ENCODE results near the gene GNS. TPM values are rescaled to one million over a fixed set of nuclear protein-coding genes. Genes with fewer than 3 reads are reported as not detected.
"Not testable (repeated sequence)": the region's sequence is repeated elsewhere in the genome, so short reads cannot be mapped to it uniquely, and the experiment has no call there.

The GNS gene
- total RNA-seq, 1 donor from 2014 or later, result 135 TPM

DNA sequence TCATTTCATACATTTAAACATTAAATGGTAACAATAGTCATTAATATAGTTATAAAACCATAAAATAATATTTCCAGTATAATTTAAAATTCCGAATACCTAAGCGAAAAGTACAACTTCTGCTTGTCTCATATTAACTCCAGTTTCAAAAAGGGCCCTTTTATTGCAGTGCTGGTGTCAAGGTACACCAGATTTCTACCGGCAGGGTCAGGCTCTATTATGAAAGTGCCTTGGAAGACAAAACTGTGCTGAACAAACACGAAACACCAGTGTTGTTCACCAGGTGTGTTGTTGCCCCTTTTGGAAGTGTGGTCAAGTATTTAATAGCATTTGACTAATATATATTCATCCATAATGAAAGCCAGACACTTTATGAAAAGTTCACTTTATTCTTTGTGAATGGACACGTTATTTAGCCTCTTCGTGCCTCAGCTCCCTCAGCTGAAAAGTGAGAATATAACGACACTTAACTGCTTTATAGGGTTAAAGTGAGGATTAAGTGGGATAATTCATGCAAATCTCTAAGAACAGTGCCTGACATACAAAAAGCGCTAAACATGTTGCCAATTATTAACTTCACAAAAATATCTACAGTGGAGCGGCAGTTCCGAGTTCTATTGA lies 20.3 kb upstream of the GNS start:
- Mint-ChIP-seq H3K4me3 (ENCODE audit: unreplicated experiment) (peak overlapping the region; percentile 55), H3K4me1 (ENCODE audit: low read depth) (peaks cover 14% of the 10 kb centered on the region), H3K27ac (ENCODE audit: unreplicated experiment) (no peak overlapping the region), H3K9me3 (ENCODE audit: low read depth) (peaks cover 31% of the 10 kb centered on the region), H3K27me3 (ENCODE audit: low read depth) (peaks cover 54% of the 10 kb centered on the region), H3K36me3 (ENCODE audit: low read depth) (peaks cover 13% of the 10 kb centered on the region)
- TF ChIP-seq, protein P1, sequence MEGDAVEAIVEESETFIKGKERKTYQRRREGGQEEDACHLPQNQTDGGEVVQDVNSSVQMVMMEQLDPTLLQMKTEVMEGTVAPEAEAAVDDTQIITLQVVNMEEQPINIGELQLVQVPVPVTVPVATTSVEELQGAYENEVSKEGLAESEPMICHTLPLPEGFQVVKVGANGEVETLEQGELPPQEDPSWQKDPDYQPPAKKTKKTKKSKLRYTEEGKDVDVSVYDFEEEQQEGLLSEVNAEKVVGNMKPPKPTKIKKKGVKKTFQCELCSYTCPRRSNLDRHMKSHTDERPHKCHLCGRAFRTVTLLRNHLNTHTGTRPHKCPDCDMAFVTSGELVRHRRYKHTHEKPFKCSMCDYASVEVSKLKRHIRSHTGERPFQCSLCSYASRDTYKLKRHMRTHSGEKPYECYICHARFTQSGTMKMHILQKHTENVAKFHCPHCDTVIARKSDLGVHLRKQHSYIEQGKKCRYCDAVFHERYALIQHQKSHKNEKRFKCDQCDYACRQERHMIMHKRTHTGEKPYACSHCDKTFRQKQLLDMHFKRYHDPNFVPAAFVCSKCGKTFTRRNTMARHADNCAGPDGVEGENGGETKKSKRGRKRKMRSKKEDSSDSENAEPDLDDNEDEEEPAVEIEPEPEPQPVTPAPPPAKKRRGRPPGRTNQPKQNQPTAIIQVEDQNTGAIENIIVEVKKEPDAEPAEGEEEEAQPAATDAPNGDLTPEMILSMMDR (IDR thresholded peaks at IDR 0.05), result no peak
- DNase-seq (ENCODE audit: low spot score), result no peak

DNA sequence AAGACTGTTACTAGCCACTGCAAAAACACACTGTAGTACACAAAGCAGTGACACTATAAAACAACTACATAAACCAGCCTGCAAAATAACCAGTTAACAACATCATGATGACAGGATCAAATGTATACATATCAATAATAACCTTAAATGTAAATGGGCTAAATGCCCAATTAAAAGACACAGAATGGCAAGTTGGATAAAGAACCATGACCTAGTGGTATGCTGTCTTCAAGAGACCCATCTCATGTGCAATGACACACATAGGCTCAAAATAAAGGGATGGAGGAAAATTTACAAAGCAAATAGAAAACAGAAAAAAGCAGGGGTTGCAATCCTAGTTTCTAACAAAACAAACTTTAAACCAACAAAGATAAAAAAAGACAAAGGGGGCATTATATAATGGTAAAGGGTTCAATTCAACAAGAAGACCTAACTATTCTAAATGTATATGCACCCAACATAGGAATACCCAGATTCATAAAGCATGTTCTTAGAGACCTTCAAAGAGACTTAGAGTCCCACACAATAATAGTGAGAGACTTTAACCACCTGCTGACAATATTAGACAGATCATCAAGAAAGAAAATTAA lies 16.0 kb upstream of the GNS start:
- not testable (repeated sequence) for H3K4me1 Mint-ChIP-seq (ENCODE audit: low read depth)

DNA sequence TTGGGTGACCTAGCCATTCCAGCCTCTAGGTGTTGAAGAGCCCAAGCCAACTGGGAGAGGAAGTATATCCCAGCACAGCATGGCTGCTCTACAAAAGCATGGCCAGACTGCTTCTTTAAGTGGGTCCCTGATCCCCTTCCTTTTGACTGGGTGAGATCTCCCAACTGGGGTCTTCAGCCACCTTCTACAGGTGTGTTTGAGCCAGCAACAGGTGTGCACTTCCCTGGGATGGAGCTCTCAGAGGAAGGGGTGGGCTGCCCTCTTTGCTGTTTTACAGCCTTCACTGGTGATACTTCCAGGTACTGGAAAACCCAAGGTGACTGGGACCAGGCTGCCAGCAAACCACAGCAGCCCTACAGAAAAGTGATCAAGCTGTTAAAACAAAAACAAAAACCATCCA lies 14.2 kb upstream of the GNS start:
- H3K4me1 Mint-ChIP-seq (ENCODE audit: low read depth), result no peaks in the 10 kb centered on the region
- no peak overlapping the region for H3K27ac Mint-ChIP-seq (ENCODE audit: unreplicated experiment)
- no peak overlapping the region for H3K4me3 Mint-ChIP-seq (ENCODE audit: unreplicated experiment)
- DNase-seq (ENCODE audit: low spot score), result no peak
- peaks cover 41% of the 10 kb centered on the region for H3K9me3 Mint-ChIP-seq (ENCODE audit: low read depth)
- TF ChIP-seq, protein P1 (IDR thresholded peaks at IDR 0.05), result no peak
- peaks cover 17% of the 10 kb centered on the region for H3K27me3 Mint-ChIP-seq (ENCODE audit: low read depth)
- peaks cover 21% of the 10 kb centered on the region for H3K36me3 Mint-ChIP-seq (ENCODE audit: low read depth)

More for the DNA sequence above, 16.0 kb upstream of the GNS start:
- H3K9me3 Mint-ChIP-seq (ENCODE audit: low read depth), result peaks cover 41% of the 10 kb centered on the region
- not testable (repeated sequence) for H3K27ac Mint-ChIP-seq (ENCODE audit: unreplicated experiment); H3K4me3 Mint-ChIP-seq (ENCODE audit: unreplicated experiment); DNase-seq (ENCODE audit: low spot score)
- peaks cover 21% of the 10 kb centered on the region for H3K36me3 Mint-ChIP-seq (ENCODE audit: low read depth)
- peaks cover 26% of the 10 kb centered on the region for H3K27me3 Mint-ChIP-seq (ENCODE audit: low read depth)

DNA sequence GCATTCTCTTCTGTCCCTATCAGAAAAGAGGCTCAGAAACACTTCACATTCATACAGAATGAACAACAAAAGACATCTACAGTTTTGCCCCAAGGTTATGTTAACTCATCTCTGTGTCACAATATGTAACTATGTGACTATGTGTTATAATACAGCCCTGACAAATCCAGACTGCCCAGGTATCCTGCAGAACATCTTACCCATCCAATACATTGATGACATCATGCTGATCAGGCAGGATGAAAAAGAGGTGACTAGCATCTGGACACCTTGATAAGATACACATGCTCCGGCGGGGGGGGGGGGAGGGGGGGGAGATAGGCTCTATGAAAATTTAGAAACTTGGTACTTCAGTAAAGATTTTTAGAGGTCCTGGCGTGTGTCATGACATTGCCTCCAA lies 8.3 kb upstream of the GNS start:
- Mint-ChIP-seq H3K36me3 (ENCODE audit: low read depth) (no peaks in the 10 kb centered on the region), H3K9me3 (ENCODE audit: low read depth) (peaks cover 3% of the 10 kb centered on the region), H3K27me3 (ENCODE audit: low read depth) (no peaks in the 10 kb centered on the region), H3K4me3 (ENCODE audit: unreplicated experiment) (no peak overlapping the region), H3K4me1 (ENCODE audit: low read depth) (peaks cover 6% of the 10 kb centered on the region), H3K27ac (ENCODE audit: unreplicated experiment) (no peak overlapping the region)
- TF ChIP-seq, protein P1 (IDR thresholded peaks at IDR 0.05), result no peak
- DNase-seq (ENCODE audit: low spot score), result no peak

DNA sequence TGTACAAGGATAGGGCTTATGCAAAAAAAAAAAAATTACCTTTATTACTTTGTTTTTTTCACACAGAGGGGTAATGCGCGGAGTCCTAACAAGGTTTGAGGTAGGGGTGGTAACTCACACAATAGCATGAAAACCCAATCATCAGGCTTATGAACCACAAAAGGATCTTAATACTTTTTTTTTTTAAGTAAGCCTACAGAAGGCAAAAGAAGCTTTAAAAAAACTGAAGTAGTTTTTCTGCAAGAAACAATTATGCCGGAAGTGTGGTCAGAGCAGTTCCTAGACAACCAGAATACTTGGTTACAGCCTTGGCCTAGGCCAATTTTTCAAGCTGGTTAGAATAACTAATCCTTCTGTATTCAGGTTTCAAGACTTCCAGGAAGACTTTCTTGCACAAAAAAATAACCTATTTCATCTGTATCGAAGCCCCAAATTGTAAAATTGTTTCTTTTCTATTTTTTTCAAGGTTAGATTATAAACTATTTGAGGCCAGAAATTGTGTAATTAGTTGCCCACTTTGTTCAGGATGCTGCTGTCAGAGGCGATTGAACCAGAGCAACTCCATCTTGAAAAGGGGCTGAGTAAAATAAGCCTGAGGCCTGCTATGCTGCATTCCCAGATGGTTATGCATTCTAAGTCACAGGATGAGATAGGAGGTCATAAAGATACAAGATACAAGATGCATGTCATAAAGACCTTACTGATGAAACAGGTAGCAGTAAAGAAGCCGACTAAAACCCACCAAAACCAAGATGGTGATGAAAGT lies 1.8 kb upstream of the GNS start:
- no peak for DNase-seq (ENCODE audit: low spot score)
- H3K4me3 Mint-ChIP-seq (ENCODE audit: unreplicated experiment), result no peak overlapping the region
- H3K9me3 Mint-ChIP-seq (ENCODE audit: low read depth), result no peaks in the 10 kb centered on the region
- H3K27ac Mint-ChIP-seq (ENCODE audit: unreplicated experiment), result no peak overlapping the region
- H3K36me3 Mint-ChIP-seq (ENCODE audit: low read depth), result no peaks in the 10 kb centered on the region
- peaks cover 30% of the 10 kb centered on the region for H3K4me1 Mint-ChIP-seq (ENCODE audit: low read depth)
- TF ChIP-seq, protein P1 (IDR thresholded peaks at IDR 0.05), result no peak
- H3K27me3 Mint-ChIP-seq (ENCODE audit: low read depth), result no peaks in the 10 kb centered on the region

Data from chondrocyte (in vitro differentiated cells).